ENCODE data around the gene AKR1D1. TPM values are rescaled to one million over a fixed set of nuclear protein-coding genes. Genes with fewer than 3 reads are reported as not detected.
A peak's percentile ranks its signal among the peaks of the same experiment; 100 is the strongest.

Gene AKR1D1
- total and polyA plus RNA-seq, 2 of the 13 experiments (the other 11 are each of a cell fraction or from before 2014, with no cell fraction given): 6.9 to 37.0 TPM

DNA sequence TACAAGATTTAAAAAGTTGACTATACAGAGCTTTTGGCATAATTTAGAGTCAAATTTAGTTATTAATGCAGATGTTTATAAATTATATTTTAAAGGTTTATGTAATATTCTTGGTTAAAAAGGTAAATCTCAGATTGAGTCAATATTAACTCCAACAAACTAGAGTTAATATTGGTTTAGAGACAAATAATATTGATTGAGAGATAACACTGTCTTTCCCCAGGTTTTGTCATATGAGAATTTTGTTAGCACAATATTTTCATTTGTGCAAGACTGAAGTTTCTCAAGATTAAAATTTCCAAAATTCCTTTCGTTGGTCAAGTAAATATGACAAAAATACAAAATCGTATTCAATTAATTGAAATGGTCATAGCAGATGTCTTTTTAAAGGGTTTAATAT, 12.9 kb upstream of the AKR1D1 start (continued):
- TF ChIP-seq NCOA5 (CRISPR knock-in tag; IDR thresholded peaks at IDR 0.05): no peak
- TF ChIP-seq, protein P1, sequence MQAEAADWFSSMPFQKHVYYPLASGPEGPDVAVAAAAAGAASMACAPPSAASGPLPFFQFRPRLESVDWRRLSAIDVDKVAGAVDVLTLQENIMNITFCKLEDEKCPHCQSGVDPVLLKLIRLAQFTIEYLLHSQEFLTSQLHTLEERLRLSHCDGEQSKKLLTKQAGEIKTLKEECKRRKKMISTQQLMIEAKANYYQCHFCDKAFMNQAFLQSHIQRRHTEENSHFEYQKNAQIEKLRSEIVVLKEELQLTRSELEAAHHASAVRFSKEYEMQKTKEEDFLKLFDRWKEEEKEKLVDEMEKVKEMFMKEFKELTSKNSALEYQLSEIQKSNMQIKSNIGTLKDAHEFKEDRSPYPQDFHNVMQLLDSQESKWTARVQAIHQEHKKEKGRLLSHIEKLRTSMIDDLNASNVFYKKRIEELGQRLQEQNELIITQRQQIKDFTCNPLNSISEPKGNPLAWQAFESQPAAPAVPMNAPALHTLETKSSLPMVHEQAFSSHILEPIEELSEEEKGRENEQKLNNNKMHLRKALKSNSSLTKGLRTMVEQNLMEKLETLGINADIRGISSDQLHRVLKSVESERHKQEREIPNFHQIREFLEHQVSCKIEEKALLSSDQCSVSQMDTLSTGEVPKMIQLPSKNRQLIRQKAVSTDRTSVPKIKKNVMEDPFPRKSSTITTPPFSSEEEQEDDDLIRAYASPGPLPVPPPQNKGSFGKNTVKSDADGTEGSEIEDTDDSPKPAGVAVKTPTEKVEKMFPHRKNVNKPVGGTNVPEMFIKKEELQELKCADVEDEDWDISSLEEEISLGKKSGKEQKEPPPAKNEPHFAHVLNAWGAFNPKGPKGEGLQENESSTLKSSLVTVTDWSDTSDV (CRISPR knock-in tag; IDR thresholded peaks at IDR 0.05): no peak
- no peak for TF ChIP-seq MTF1 (CRISPR knock-in tag; IDR thresholded peaks at IDR 0.05)
- no peak; the same call in 1 of the 2 replicates for TF ChIP-seq RCOR2 (CRISPR knock-in tag; IDR thresholded peaks at IDR 0.05)
- TF ChIP-seq, protein P2, sequence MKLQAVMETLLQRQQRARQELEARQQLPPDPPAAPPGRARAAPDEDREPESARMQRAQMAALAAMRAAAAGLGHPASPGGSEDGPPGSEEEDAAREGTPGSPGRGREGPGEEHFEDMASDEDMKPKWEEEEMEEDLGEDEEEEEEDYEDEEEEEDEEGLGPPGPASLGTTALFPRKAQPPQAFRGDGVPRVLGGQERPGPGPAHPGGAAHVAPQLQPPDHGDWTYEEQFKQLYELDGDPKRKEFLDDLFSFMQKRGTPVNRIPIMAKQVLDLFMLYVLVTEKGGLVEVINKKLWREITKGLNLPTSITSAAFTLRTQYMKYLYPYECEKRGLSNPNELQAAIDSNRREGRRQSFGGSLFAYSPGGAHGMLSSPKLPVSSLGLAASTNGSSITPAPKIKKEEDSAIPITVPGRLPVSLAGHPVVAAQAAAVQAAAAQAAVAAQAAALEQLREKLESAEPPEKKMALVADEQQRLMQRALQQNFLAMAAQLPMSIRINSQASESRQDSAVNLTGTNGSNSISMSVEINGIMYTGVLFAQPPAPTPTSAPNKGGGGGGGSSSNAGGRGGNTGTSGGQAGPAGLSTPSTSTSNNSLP (IDR thresholded peaks at IDR 0.05; ENCODE audit: low read depth, low read length): peak; percentile 83
- TF ChIP-seq, protein P3, sequence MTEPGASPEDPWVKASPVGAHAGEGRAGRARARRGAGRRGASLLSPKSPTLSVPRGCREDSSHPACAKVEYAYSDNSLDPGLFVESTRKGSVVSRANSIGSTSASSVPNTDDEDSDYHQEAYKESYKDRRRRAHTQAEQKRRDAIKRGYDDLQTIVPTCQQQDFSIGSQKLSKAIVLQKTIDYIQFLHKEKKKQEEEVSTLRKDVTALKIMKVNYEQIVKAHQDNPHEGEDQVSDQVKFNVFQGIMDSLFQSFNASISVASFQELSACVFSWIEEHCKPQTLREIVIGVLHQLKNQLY (CRISPR knock-in tag; IDR thresholded peaks at IDR 0.05): no peak
- TF ChIP-seq ZNF232 (CRISPR knock-in tag; IDR thresholded peaks at IDR 0.05; ENCODE audit: borderline replicate concordance): no peak
- no peak for TF ChIP-seq MXD4 (CRISPR knock-in tag; IDR thresholded peaks at IDR 0.05)
- no peak for TF ChIP-seq HMGA1 (CRISPR knock-in tag; conservative IDR thresholded peaks at IDR 0.05)
- TF ChIP-seq, protein P4, sequence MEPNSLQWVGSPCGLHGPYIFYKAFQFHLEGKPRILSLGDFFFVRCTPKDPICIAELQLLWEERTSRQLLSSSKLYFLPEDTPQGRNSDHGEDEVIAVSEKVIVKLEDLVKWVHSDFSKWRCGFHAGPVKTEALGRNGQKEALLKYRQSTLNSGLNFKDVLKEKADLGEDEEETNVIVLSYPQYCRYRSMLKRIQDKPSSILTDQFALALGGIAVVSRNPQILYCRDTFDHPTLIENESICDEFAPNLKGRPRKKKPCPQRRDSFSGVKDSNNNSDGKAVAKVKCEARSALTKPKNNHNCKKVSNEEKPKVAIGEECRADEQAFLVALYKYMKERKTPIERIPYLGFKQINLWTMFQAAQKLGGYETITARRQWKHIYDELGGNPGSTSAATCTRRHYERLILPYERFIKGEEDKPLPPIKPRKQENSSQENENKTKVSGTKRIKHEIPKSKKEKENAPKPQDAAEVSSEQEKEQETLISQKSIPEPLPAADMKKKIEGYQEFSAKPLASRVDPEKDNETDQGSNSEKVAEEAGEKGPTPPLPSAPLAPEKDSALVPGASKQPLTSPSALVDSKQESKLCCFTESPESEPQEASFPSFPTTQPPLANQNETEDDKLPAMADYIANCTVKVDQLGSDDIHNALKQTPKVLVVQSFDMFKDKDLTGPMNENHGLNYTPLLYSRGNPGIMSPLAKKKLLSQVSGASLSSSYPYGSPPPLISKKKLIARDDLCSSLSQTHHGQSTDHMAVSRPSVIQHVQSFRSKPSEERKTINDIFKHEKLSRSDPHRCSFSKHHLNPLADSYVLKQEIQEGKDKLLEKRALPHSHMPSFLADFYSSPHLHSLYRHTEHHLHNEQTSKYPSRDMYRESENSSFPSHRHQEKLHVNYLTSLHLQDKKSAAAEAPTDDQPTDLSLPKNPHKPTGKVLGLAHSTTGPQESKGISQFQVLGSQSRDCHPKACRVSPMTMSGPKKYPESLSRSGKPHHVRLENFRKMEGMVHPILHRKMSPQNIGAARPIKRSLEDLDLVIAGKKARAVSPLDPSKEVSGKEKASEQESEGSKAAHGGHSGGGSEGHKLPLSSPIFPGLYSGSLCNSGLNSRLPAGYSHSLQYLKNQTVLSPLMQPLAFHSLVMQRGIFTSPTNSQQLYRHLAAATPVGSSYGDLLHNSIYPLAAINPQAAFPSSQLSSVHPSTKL (CRISPR knock-in tag; IDR thresholded peaks at IDR 0.05): peak; percentile 82
- TF ChIP-seq, protein P5, sequence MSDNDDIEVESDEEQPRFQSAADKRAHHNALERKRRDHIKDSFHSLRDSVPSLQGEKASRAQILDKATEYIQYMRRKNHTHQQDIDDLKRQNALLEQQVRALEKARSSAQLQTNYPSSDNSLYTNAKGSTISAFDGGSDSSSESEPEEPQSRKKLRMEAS (IDR thresholded peaks at IDR 0.05): no peak
- no peak for TF ChIP-seq HINFP (CRISPR knock-in tag; IDR thresholded peaks at IDR 0.05; ENCODE audit: low read depth)
- TF ChIP-seq ISL2 (CRISPR knock-in tag; IDR thresholded peaks at IDR 0.05): peak; percentile 78
- TF ChIP-seq TMF1 (CRISPR knock-in tag; IDR thresholded peaks at IDR 0.05; ENCODE audit: low read depth): no peak
- TF ChIP-seq, protein P6, sequence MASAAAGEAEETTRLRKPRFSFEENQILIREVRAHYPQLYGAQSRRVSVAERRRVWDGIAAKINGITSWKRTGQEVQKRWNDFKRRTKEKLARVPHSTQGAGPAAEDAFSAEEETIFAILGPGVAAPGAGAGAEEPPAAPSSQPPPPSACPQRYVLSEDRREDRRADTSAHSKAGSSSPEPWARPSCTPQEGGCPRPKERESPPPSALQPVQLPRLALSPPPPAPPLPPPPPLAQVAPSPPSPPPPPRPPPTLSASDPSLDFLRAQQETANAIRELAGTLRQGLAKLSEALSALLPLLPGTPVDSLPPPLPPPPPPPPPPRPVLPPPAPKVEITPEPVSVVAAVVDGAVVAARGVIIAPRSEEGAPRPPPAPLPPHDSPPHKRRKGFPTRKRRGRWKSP (CRISPR knock-in tag; IDR thresholded peaks at IDR 0.05): no peak
- TF ChIP-seq GFI1 (CRISPR knock-in tag; IDR thresholded peaks at IDR 0.05; ENCODE audit: borderline replicate concordance): peak; percentile 52; the same call in 1 of the 2 replicates
- TF ChIP-seq ZNF713 (CRISPR knock-in tag; IDR thresholded peaks at IDR 0.05): no peak
- no peak for TF ChIP-seq BRD4 (CRISPR knock-in tag; IDR thresholded peaks at IDR 0.05)
- TF ChIP-seq ZBTB38 (CRISPR knock-in tag; IDR thresholded peaks at IDR 0.05): no peak
- no peak for TF ChIP-seq TARDBP (CRISPR knock-in tag; IDR thresholded peaks at IDR 0.05)

Measured in HepG2 (cell line).